Umbilical cord (tissue), 1 donor: ENCODE results near the gene TNFRSF18. TPM values are rescaled to one million over a fixed set of nuclear protein-coding genes. Genes with fewer than 3 reads are reported as not detected.

Source experiments
- total RNA-seq: library from RNA; depleted of rRNA; stranded (reverse); fragments of >200 nt; gene quantifications from one replicate; pipeline ENCODE4 v1.2.3, GENCODE V29; 2014; ENCODE audit warnings: low replicate concordance; ENCODE audit not compliant: insufficient read depth

The TNFRSF18 gene
- total RNA-seq, 1 donor from 2014 or later = not detected

Other genes starting within 250 kb of the TNFRSF18 start
- gene NOC2L, start 247.3 kb downstream of the TNFRSF18 start, total RNA-seq = 26.2 TPM
- 3.4 TPM for gene KLHL17, start 246.0 kb downstream of the TNFRSF18 start, total RNA-seq
- gene PLEKHN1, start 240.1 kb downstream of the TNFRSF18 start, total RNA-seq = 1.2 TPM
- 0.96 TPM for gene PERM1, start 224.5 kb downstream of the TNFRSF18 start, total RNA-seq
- 40.2 TPM for gene HES4, start 206.5 kb downstream of the TNFRSF18 start, total RNA-seq
- gene ISG15, start 193.1 kb downstream of the TNFRSF18 start, total RNA-seq = 54.9 TPM
- gene AGRN, start 186.5 kb downstream of the TNFRSF18 start, total RNA-seq = 68.4 TPM
- 1.9 TPM for gene RNF223, start 132.3 kb downstream of the TNFRSF18 start, total RNA-seq
- gene C1orf159, start 90.5 kb downstream of the TNFRSF18 start, total RNA-seq = 7.7 TPM
- not detected for gene TTLL10, start 32.7 kb downstream of the TNFRSF18 start, total RNA-seq
- not detected for gene TNFRSF4, start 7.6 kb upstream of the TNFRSF18 start, total RNA-seq
- 54.2 TPM for gene SDF4, start 25.4 kb upstream of the TNFRSF18 start, total RNA-seq
- gene B3GALT6, start 25.6 kb upstream of the TNFRSF18 start, total RNA-seq = 15.4 TPM
- gene C1QTNF12, start 40.1 kb upstream of the TNFRSF18 start, total RNA-seq = not detected
- 22.9 TPM for gene UBE2J2, start 67.3 kb upstream of the TNFRSF18 start, total RNA-seq
- gene SCNN1D, start 73.8 kb upstream of the TNFRSF18 start, total RNA-seq = 0.72 TPM
- 49.6 TPM for gene ACAP3, start 101.3 kb upstream of the TNFRSF18 start, total RNA-seq
- 4.6 TPM for gene PUSL1, start 102.0 kb upstream of the TNFRSF18 start, total RNA-seq
- 42.4 TPM for gene INTS11, start 118.1 kb upstream of the TNFRSF18 start, total RNA-seq
- 3.4 TPM for gene CPTP, start 118.2 kb upstream of the TNFRSF18 start, total RNA-seq
- gene TAS1R3, start 124.7 kb upstream of the TNFRSF18 start, total RNA-seq = 0.24 TPM
- gene DVL1, start 142.8 kb upstream of the TNFRSF18 start, total RNA-seq = 72.9 TPM
- gene MXRA8, start 152.0 kb upstream of the TNFRSF18 start, total RNA-seq = 196 TPM
- 46.9 TPM for gene AURKAIP1, start 168.6 kb upstream of the TNFRSF18 start, total RNA-seq
- 106 TPM for gene CCNL2, start 192.7 kb upstream of the TNFRSF18 start, total RNA-seq
- 68.4 TPM for gene MRPL20, start 200.7 kb upstream of the TNFRSF18 start, total RNA-seq
- 1.7 TPM for gene ANKRD65, start 214.7 kb upstream of the TNFRSF18 start, total RNA-seq
- 58.7 TPM for gene VWA1, start 229.1 kb upstream of the TNFRSF18 start, total RNA-seq
- 1.2 TPM for gene ATAD3C, start 243.1 kb upstream of the TNFRSF18 start, total RNA-seq